Measurements from ENCODE around the gene SETDB2.

- TF ChIP-seq, protein P1, sequence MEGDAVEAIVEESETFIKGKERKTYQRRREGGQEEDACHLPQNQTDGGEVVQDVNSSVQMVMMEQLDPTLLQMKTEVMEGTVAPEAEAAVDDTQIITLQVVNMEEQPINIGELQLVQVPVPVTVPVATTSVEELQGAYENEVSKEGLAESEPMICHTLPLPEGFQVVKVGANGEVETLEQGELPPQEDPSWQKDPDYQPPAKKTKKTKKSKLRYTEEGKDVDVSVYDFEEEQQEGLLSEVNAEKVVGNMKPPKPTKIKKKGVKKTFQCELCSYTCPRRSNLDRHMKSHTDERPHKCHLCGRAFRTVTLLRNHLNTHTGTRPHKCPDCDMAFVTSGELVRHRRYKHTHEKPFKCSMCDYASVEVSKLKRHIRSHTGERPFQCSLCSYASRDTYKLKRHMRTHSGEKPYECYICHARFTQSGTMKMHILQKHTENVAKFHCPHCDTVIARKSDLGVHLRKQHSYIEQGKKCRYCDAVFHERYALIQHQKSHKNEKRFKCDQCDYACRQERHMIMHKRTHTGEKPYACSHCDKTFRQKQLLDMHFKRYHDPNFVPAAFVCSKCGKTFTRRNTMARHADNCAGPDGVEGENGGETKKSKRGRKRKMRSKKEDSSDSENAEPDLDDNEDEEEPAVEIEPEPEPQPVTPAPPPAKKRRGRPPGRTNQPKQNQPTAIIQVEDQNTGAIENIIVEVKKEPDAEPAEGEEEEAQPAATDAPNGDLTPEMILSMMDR (IDR thresholded peaks at IDR 0.05): no peak
- no peak for TF ChIP-seq POLR2A (IDR thresholded peaks at IDR 0.05)
These were observed 20.0 kb downstream of the SETDB2 start for GRCh38 chr13:49464085-49464484.

Measured in vagina (tissue), 2 donors.